GM12873 (cell line): Measurements from ENCODE around the gene TMEM135.

ENCODE experiments used
- CTCF ChIP-seq: IDR thresholded peaks from 2 replicates; pipeline ENCODE4 v1.5.1; 2012; ENCODE audit warnings: low read depth, mild to moderate bottlenecking, moderate library complexity, low read length, control low read depth; ENCODE audit not compliant: insufficient read depth; ENCODE audit errors: missing control alignments

Gene TMEM135

GRCh38 chr11:86999388-86999787 is 38.3 kb upstream of the TMEM135 start:
- TF ChIP-seq CTCF = no peak

- no peak for TF ChIP-seq CTCF
Observed at GRCh38 chr11:86999859-87000753, 37.6 kb upstream of the TMEM135 start.

- TF ChIP-seq CTCF = no peak
Observed at GRCh38 chr11:87002918-87003317, 34.8 kb upstream of the TMEM135 start.

GRCh38 chr11:87005569-87005921 is 32.2 kb upstream of the TMEM135 start:
- no peak for TF ChIP-seq CTCF

GRCh38 chr11:87006035-87006434 is 31.7 kb upstream of the TMEM135 start:
- TF ChIP-seq CTCF = no peak

- TF ChIP-seq CTCF = no peak
Observed at GRCh38 chr11:87007963-87008362, 29.8 kb upstream of the TMEM135 start.

- TF ChIP-seq CTCF = no peak
Observed at GRCh38 chr11:87012089-87012488, 25.6 kb upstream of the TMEM135 start.
